Articular chondrocyte of knee joint (primary cell): ENCODE measurements around the gene INSM2. TPM values are rescaled to one million over a fixed set of nuclear protein-coding genes. Genes with fewer than 3 reads are reported as not detected.

Source experiments
- total RNA-seq: library from RNA; depleted of rRNA; stranded (reverse); fragments of >200 nt; gene quantifications from 2 replicates; pipeline ENCODE4 v1.2.3, GENCODE V29; 2012

The INSM2 gene
- not detected in 2 replicates for total RNA-seq

DNA sequence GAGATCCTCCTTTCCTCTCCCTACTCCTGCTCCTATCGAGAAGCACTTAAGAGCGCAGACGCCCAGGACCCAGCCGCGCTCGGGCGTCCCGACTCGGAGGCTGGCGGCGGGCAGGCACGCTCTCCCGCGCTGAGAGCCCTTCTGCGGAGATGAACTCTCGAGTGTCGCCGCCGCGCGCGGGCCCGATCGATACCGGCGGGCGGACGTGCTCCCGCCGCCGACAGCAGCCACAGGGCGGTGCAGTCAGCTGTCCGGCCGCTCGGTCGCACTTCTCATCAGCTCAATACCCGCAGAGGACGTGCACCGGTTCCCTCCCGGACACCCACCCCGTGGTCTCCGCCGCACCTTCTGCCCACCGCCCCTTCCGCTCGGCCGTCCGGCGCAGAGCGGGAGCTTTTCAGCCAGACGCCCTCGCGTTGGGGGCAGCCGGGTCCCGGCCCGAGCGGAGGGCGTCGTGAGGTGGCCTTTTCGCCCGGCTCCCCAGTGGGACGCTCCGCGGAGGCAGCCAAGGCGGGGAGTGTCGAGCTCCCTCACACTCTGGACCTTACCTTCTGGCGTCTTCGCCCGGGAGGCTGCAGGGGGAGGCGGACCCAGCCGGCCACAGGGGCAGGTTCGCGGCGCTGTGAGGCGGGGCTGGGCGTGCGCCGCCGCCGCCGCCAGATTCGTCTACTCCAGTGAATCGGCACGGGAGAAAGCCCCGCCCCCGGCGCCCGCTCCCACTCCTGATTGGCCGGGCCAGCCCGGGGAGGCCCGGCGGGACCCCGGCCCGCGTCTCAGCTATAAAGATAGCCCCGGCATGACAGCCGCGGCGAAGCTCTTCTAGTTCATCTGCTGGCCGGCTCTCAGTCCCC is at the start of gene INSM2:
INSM2 (plus strand) TSS at position 808 of the 851 bp plus-strand sequence. CDS start 89 bp downstream, outside the sequence.

Other genes with a start within 250 kb of the INSM2 start
- gene PSMA6, start 241.8 kb upstream of the INSM2 start, total RNA-seq: 193 and 194 TPM in 2 replicates
- 61.9 and 90.8 TPM in 2 replicates for gene NFKBIA, start 129.4 kb upstream of the INSM2 start, total RNA-seq